GM23338 (cell line): Measurements from ENCODE around the gene HDHD3. TPM values are rescaled to one million over a fixed set of nuclear protein-coding genes. Genes with fewer than 3 reads are reported as not detected.
"Not testable (repeated sequence)": the region's sequence is repeated elsewhere in the genome, so short reads cannot be mapped to it uniquely, and the experiment has no call there.

Source experiments
- ATAC-seq: fragments of 200-7000 bp; cut with Tn5 transposase; 3 replicates; pipeline ENCODE4 v1.9.1; 2020
- DNase-seq: peaks from one replicate; pipeline ENCODE4 v3.0.0-alpha.2; 2015; ENCODE audit warnings: low spot score
- H2AFZ ChIP-seq: fragments of 200-600 bp; sonication (generic); 2 replicates; pipeline ENCODE4 v1.8.0; 2016; ENCODE audit warnings: antibody characterized with exemption, mild to moderate bottlenecking, moderate library complexity
- H3F3A ChIP-seq: fragments of 200-600 bp; sonication (generic); replicated peaks from 2 replicates; pipeline ENCODE4 v1.8.0; 2017; ENCODE audit warnings: antibody characterized with exemption, mixed run types, low read depth
- H3K27ac ChIP-seq: fragments of 200-600 bp; sonication (generic); 2 replicates; pipeline ENCODE4 v1.6.1; 2016; ENCODE audit warnings: low read depth
- H3K27me3 ChIP-seq: fragments of 200-600 bp; sonication (generic); 2 replicates; pipeline ENCODE4 v1.8.0; 2016; ENCODE audit warnings: mild to moderate bottlenecking, mixed run types, moderate library complexity; ENCODE audit not compliant: insufficient read depth
- H3K36me3 ChIP-seq: fragments of 200-600 bp; sonication (generic); 2 replicates; pipeline ENCODE4 v1.8.0; 2016; ENCODE audit warnings: mild to moderate bottlenecking; ENCODE audit not compliant: insufficient read depth
- H3K4me1 ChIP-seq: fragments of 200-600 bp; sonication (generic); 2 replicates; pipeline ENCODE4 v1.8.0; 2016; ENCODE audit warnings: mild to moderate bottlenecking, moderate library complexity; ENCODE audit not compliant: insufficient read depth
- H3K4me2 ChIP-seq: fragments of 200-600 bp; sonication (generic); 2 replicates; pipeline ENCODE4 v1.7.1; 2017; ENCODE audit warnings: mixed run types
- H3K4me3 ChIP-seq: fragments of 200-600 bp; sonication (generic); 2 replicates; pipeline ENCODE4 v1.6.1; 2016; ENCODE audit warnings: mixed run types
- H3K79me2 ChIP-seq: fragments of 200-600 bp; sonication (generic); replicated peaks from 2 replicates; pipeline ENCODE4 v1.8.0; 2017; ENCODE audit warnings: mild to moderate bottlenecking; ENCODE audit not compliant: insufficient read depth
- H3K9me2 ChIP-seq: fragments of 200-600 bp; sonication (generic); 2 replicates; pipeline ENCODE4 v1.8.0; 2017; ENCODE audit not compliant: insufficient read depth
- H4K20me1 ChIP-seq: fragments of 200-600 bp; sonication (generic); replicated peaks from 2 replicates; pipeline ENCODE4 v1.8.0; 2017; ENCODE audit warnings: mild to moderate bottlenecking; ENCODE audit not compliant: insufficient read depth
- H3K27ac Mint-ChIP-seq: 2 replicates; pipeline ENCODE4 v1.8.0; 2020; ENCODE audit warnings: inconsistent platforms, mild to moderate bottlenecking, moderate library complexity, mixed read lengths
- H3K27me3 Mint-ChIP-seq: 3 replicates; pipeline ENCODE4 v1.8.0; 2022; ENCODE audit warnings: low read depth, mild to moderate bottlenecking, moderate library complexity, mixed read lengths, inconsistent platforms; ENCODE audit not compliant: insufficient read depth, poor library complexity
- H3K36me3 Mint-ChIP-seq: 3 replicates; pipeline ENCODE4 v1.8.0; 2021; ENCODE audit warnings: low read depth, mild to moderate bottlenecking, inconsistent platforms, moderate library complexity, mixed read lengths
- H3K4me1 Mint-ChIP-seq: 3 replicates; pipeline ENCODE4 v1.8.0; 2020; ENCODE audit warnings: mild to moderate bottlenecking, inconsistent platforms, mixed read lengths
- H3K4me3 Mint-ChIP-seq: 3 replicates; pipeline ENCODE4 v1.8.0; 2021; ENCODE audit warnings: moderate library complexity, mild to moderate bottlenecking, inconsistent platforms, mixed read lengths
- H3K9me3 Mint-ChIP-seq: 3 replicates; pipeline ENCODE4 v1.8.0; 2020; ENCODE audit warnings: moderate library complexity, mild to moderate bottlenecking, inconsistent platforms, mixed read lengths
- CTCF ChIP-seq, 2 experiments: fragments of 200-600 bp in 1 of 2; sonication (generic) in 1 of 2; conservative IDR thresholded peaks; 2 replicates each; pipeline versions ENCODE4 v1.5.1 to v1.6.1; 2016 to 2017; ENCODE audit warnings: antibody characterized with exemption in 2 of 2, low read depth in 2 of 2, mild to moderate bottlenecking in 2 of 2, moderate library complexity in 1 of 2
- ETS1 ChIP-seq: IDR thresholded peaks from 2 replicates; pipeline ENCODE4 v1.6.1; 2016; ENCODE audit warnings: antibody characterized with exemption
- EZH2 ChIP-seq: fragments of 200-600 bp; sonication (generic); IDR thresholded peaks from one replicate; pipeline ENCODE4 v1.8.0; 2017; ENCODE audit warnings: antibody characterized with exemption, mild to moderate bottlenecking, low read depth; ENCODE audit not compliant: unreplicated experiment
- EZH2phosphoT487 ChIP-seq: fragments of 200-600 bp; sonication (generic); IDR thresholded peaks from one replicate; pipeline ENCODE4 v1.8.1; 2018; ENCODE audit warnings: antibody characterized with exemption; ENCODE audit not compliant: unreplicated experiment
- JUNB ChIP-seq: IDR thresholded peaks from one replicate; pipeline ENCODE4 v1.6.1; 2016; ENCODE audit warnings: antibody characterized with exemption; ENCODE audit not compliant: unreplicated experiment
- NANOG ChIP-seq: IDR thresholded peaks from 2 replicates; pipeline ENCODE4 v1.6.1; 2016; ENCODE audit warnings: antibody characterized with exemption, borderline replicate concordance
- REST ChIP-seq: IDR thresholded peaks from one replicate; pipeline ENCODE4 v1.6.1; 2018; ENCODE audit warnings: antibody characterized with exemption; ENCODE audit not compliant: unreplicated experiment
- STAT1 ChIP-seq: IDR thresholded peaks from one replicate; pipeline ENCODE4 v1.6.1; 2016; ENCODE audit warnings: antibody characterized with exemption; ENCODE audit not compliant: unreplicated experiment
- ZNF114 ChIP-seq: fragments of 250-450 bp; sonication (Bioruptor Pico); IDR thresholded peaks from 2 replicates; pipeline ENCODE4 v1.5.0; 2020; ENCODE audit warnings: mild to moderate bottlenecking, moderate library complexity
- ZNF331 ChIP-seq: fragments of 250-450 bp; sonication (Bioruptor Pico); IDR thresholded peaks from 2 replicates; pipeline ENCODE4 v1.5.0; 2020; ENCODE audit warnings: low read depth, mild to moderate bottlenecking, moderate library complexity
- polyA plus RNA-seq: library from polyadenylated mRNA; unstranded; fragments of >200 nt; fragmentation: Nextera tagmentation; extraction: Ambion mirVana; gene quantifications from 2 replicates; pipeline ENCODE4 v1.2.1, GENCODE V29; 2016
- total RNA-seq: library from RNA; depleted of rRNA; stranded (reverse); fragments of >200 nt; shearing (Covaris generic); gene quantifications from 2 replicates; pipeline ENCODE4 v1.2.3, GENCODE V29; 2014
- TF ChIP-seq, protein P1 (sequence below): fragments of 250-450 bp; sonication (Bioruptor Pico); IDR thresholded peaks from 2 replicates; pipeline ENCODE4 v1.5.0; 2020; ENCODE audit warnings: mild to moderate bottlenecking, moderate library complexity

HDHD3 gene
- total and polyA plus RNA-seq, 2 experiments from 2014 or later, result 9.5 to 17.7 TPM

DNA sequence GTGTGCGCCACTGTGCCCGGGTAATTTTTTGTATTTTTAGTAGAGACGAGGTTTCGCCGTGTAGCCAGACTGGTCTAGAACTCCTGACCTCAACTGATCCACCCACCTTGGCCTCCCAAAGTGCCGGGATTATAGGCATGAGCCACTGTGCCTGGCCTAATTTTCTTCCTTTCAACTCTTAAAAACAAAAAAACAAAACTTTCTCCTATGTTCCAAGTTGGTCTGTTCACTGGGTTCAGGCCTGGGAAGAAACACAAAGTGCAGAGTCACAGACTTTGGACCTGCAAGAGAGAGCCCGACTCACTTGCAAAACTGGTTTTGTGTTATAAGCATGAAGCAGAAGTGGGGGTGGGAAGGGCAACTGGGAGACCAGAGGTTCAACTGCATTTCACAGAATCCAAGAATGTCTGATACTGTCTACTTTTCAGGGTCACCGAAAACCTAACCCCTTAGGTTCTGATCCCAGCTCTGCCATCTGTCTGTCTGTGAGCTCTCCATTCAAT, 5.2 kb upstream of the HDHD3 start:
- H3K27me3 ChIP-seq, result no peaks in the 10 kb centered on the region
- no peaks in the 10 kb centered on the region for H3K36me3 ChIP-seq
- H3K9me2 ChIP-seq, result no peaks in the 10 kb centered on the region
- Mint-ChIP-seq H3K9me3 (no peaks in the 10 kb centered on the region; the same call in 2 of the 3 replicates), H3K27ac (0 out of 2 replicates have a peak overlapping the region, but pooled peaks have one; percentile 26), H3K4me3 (no peak overlapping the region), H3K36me3 (no peaks in the 10 kb centered on the region), H3K4me1 (peaks cover 14% of the 10 kb centered on the region), H3K27me3 (peaks cover 7% of the 10 kb centered on the region)
- no peaks in the 10 kb centered on the region for H3F3A ChIP-seq
- H3K4me3 ChIP-seq, result no peak overlapping the region
- no peaks in the 10 kb centered on the region for H3K79me2 ChIP-seq
- ATAC-seq, result no peak
- H3K4me2 ChIP-seq, result no peak overlapping the region
- no peaks in the 10 kb centered on the region; the same call in 1 of the 2 replicates for H3K4me1 ChIP-seq
- TF ChIP-seq ZNF331, result no peak
- no peak for TF ChIP-seq JUNB
- TF ChIP-seq ETS1, result no peak
- no peak for TF ChIP-seq EZH2
- no peak for TF ChIP-seq NANOG
- TF ChIP-seq CTCF (conservative IDR thresholded peaks at IDR 0.05; ENCODE audit: low read depth in 2 of 2), result no peak
- TF ChIP-seq, protein P1, sequence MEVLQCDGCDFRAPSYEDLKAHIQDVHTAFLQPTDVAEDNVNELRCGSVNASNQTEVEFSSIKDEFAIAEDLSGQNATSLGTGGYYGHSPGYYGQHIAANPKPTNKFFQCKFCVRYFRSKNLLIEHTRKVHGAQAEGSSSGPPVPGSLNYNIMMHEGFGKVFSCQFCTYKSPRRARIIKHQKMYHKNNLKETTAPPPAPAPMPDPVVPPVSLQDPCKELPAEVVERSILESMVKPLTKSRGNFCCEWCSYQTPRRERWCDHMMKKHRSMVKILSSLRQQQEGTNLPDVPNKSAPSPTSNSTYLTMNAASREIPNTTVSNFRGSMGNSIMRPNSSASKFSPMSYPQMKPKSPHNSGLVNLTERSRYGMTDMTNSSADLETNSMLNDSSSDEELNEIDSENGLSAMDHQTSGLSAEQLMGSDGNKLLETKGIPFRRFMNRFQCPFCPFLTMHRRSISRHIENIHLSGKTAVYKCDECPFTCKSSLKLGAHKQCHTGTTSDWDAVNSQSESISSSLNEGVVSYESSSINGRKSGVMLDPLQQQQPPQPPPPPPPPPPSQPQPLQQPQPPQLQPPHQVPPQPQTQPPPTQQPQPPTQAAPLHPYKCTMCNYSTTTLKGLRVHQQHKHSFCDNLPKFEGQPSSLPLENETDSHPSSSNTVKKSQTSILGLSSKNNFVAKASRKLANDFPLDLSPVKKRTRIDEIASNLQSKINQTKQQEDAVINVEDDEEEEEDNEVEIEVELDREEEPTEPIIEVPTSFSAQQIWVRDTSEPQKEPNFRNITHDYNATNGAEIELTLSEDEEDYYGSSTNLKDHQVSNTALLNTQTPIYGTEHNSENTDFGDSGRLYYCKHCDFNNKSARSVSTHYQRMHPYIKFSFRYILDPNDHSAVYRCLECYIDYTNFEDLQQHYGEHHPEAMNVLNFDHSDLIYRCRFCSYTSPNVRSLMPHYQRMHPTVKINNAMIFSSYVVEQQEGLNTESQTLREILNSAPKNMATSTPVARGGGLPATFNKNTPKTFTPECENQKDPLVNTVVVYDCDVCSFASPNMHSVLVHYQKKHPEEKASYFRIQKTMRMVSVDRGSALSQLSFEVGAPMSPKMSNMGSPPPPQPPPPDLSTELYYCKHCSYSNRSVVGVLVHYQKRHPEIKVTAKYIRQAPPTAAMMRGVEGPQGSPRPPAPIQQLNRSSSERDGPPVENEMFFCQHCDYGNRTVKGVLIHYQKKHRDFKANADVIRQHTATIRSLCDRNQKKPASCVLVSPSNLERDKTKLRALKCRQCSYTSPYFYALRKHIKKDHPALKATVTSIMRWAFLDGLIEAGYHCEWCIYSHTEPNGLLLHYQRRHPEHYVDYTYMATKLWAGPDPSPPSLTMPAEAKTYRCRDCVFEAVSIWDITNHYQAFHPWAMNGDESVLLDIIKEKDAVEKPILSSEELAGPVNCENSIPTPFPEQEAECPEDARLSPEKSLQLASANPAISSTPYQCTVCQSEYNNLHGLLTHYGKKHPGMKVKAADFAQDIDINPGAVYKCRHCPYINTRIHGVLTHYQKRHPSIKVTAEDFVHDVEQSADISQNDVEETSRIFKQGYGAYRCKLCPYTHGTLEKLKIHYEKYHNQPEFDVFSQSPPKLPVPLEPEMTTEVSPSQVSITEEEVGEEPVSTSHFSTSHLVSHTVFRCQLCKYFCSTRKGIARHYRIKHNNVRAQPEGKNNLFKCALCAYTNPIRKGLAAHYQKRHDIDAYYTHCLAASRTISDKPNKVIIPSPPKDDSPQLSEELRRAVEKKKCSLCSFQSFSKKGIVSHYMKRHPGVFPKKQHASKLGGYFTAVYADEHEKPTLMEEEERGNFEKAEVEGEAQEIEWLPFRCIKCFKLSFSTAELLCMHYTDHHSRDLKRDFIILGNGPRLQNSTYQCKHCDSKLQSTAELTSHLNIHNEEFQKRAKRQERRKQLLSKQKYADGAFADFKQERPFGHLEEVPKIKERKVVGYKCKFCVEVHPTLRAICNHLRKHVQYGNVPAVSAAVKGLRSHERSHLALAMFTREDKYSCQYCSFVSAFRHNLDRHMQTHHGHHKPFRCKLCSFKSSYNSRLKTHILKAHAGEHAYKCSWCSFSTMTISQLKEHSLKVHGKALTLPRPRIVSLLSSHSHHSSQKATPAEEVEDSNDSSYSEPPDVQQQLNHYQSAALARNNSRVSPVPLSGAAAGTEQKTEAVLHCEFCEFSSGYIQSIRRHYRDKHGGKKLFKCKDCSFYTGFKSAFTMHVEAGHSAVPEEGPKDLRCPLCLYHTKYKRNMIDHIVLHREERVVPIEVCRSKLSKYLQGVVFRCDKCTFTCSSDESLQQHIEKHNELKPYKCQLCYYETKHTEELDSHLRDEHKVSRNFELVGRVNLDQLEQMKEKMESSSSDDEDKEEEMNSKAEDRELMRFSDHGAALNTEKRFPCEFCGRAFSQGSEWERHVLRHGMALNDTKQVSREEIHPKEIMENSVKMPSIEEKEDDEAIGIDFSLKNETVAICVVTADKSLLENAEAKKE, result no peak
- TF ChIP-seq EZH2phosphoT487, result no peak
- TF ChIP-seq ZNF114, result no peak
- TF ChIP-seq REST, result no peak
- TF ChIP-seq STAT1, result no peak
- H3K27ac ChIP-seq, result no peak overlapping the region
- no peak for DNase-seq
- no peaks in the 10 kb centered on the region for H4K20me1 ChIP-seq
- peak overlapping the region; percentile 63; the same call in 1 of the 2 replicates for H2AFZ ChIP-seq

DNA sequence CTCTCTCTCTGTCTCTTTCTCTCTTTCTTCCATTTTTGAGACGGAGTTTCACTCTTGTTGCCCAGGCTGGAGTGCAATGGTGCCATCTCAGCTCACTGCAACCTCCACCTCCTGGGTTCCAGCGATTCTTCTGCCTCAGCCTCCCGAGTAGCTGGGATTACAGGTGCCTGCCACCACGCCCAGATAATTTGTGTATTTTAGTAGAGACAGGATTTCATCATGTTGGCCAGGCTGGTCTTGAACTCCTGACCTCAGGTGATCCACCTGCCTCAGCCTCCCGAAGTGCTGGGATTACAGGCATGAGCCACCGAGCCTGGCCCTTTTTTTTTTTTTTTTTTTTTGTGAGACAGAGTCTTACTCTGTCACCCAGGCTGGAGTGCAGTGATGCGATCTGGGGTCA, 4.7 kb upstream of the HDHD3 start:
- not testable (repeated sequence) for H3K9me3 Mint-ChIP-seq, H3K4me3 ChIP-seq, H3K27ac Mint-ChIP-seq, H3K9me2 ChIP-seq, H3K4me3 Mint-ChIP-seq, H2AFZ ChIP-seq, H4K20me1 ChIP-seq, H3K4me2 ChIP-seq, H3K4me1 ChIP-seq, H3K27me3 Mint-ChIP-seq, H3K36me3 ChIP-seq, H3K27me3 ChIP-seq, H3K36me3 Mint-ChIP-seq, H3F3A ChIP-seq, H3K27ac ChIP-seq, DNase-seq, H3K79me2 ChIP-seq, ATAC-seq
- H3K4me1 Mint-ChIP-seq, result peaks cover 14% of the 10 kb centered on the region
